Measurements from ENCODE around the gene AUTS2. TPM values are rescaled to one million over a fixed set of nuclear protein-coding genes. Genes with fewer than 3 reads are reported as not detected.

The AUTS2 gene
- total and polyA plus RNA-seq, 11 donors: 3.4 to 14.0 (median 7.3) TPM

DNA sequence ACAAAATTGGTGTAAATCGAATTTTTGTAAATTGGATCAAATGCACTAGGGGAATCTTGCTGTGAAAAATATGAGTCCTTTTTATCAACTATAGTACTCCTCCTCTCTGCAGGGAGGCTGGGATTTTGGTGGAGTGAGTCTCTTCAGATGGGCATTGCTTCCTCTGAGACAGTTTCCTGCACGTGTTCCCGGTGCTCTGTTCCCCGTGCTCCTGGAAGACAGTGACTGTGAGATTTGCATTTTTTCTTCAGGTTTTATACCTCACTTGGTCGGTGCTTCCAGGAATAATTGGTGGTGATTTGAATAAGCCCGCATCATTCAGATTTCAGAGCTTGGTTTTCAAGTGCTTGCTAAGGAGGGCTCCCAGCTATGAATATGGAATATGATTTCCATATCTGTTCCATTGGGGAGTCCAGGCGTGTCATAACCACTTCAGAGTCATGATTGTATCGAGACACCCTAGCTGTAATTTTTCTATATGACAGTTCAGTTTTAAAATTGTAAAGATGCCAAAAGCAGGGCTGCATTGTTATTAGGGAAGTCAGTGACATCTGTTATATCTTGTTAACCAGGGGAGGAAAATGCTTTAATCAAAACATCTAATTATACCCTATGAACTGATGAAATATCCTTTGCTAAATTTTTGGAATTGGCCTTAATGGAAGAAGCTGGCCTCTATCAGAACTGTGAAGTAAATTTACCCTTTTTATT, 12.3 kb downstream of the AUTS2 start:
- H3K27ac ChIP-seq: no peak overlapping the region
- no peak for ATAC-seq

DNA sequence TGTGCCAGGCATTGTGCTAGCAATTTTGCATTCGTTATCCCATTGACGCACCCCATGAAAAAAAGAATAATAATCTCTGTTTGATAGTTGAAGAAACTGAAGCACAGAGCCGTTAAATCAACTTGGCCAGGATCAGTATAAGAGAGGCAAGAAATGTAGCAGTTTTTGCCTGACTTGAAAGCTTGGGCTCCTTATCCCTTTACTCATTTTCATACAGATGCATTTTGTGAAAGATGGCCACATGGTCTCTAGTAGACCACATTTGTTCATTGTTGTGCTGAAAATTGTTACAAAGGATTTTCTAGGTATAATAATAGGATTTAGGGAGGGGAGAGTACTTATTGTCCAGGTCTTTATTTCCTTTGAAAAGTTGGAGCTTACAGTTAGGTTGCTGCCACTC, 14.7 kb downstream of the AUTS2 start:
- intact Hi-C loops (cut with DNase I): no loop called here
- H3K27ac ChIP-seq: no peak overlapping the region
- no peaks in the 10 kb centered on the region for H3K9me3 ChIP-seq
- no peaks in the 10 kb centered on the region for H3K27me3 ChIP-seq
- TF ChIP-seq, protein P1, sequence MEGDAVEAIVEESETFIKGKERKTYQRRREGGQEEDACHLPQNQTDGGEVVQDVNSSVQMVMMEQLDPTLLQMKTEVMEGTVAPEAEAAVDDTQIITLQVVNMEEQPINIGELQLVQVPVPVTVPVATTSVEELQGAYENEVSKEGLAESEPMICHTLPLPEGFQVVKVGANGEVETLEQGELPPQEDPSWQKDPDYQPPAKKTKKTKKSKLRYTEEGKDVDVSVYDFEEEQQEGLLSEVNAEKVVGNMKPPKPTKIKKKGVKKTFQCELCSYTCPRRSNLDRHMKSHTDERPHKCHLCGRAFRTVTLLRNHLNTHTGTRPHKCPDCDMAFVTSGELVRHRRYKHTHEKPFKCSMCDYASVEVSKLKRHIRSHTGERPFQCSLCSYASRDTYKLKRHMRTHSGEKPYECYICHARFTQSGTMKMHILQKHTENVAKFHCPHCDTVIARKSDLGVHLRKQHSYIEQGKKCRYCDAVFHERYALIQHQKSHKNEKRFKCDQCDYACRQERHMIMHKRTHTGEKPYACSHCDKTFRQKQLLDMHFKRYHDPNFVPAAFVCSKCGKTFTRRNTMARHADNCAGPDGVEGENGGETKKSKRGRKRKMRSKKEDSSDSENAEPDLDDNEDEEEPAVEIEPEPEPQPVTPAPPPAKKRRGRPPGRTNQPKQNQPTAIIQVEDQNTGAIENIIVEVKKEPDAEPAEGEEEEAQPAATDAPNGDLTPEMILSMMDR (IDR thresholded peaks at IDR 0.05): no peak
- TF ChIP-seq POLR2A (IDR thresholded peaks at IDR 0.05): no peak
- ATAC-seq (no peak), DNase-seq (no peak)
- 86 to 92% (median 90%) methylated on average over 3 of the region's 3 CpGs for WGBS, 4 donors
- H3K4me1 ChIP-seq: peaks cover 0 to 15% (median 2%) of the 10 kb centered on the region in 12 donors
- H3K36me3 ChIP-seq: no peaks in the 10 kb centered on the region
- H3K4me3 ChIP-seq: no peak overlapping the region

More for the DNA sequence above, 12.3 kb downstream of the AUTS2 start:
- no peak for DNase-seq
- WGBS, 4 donors: 54 to 73% (median 61%) methylated on average over 8 of the region's 8 CpGs
- Histone ChIP-seq H3K27me3 (no peaks in the 10 kb centered on the region), H3K4me1 (peaks cover 0 to 15% (median 2%) of the 10 kb centered on the region in 12 donors), H3K9me3 (no peaks in the 10 kb centered on the region), H3K4me3 (no peak overlapping the region), H3K36me3 (no peaks in the 10 kb centered on the region)
- intact Hi-C loops (cut with DNase I): no loop called here
- TF ChIP-seq POLR2A (IDR thresholded peaks at IDR 0.05): no peak
- TF ChIP-seq, protein P1 (IDR thresholded peaks at IDR 0.05): no peak

DNA sequence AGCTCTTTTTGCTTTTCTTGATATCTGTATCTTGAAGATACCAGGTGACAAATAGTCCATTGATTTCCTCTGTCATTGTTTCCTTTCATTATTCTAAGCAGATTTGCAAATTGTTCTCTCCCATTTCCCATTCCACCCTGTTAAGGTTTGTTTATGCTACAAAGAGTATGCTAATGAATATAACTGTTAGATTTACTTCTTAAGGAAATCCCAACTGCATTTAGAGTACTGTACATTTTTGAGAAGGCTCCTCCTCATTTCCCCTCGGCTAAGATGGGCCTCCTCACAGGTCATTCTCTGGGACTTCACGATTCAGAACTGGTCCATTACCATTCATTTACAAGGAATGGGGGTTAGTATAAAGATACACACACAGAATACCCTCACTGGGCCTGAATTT, 15.6 kb downstream of the AUTS2 start:
- no peak overlapping the region for H3K4me3 ChIP-seq
- intact Hi-C loops (cut with DNase I): no loop called here
- H3K36me3 ChIP-seq: no peaks in the 10 kb centered on the region
- H3K27ac ChIP-seq: no peak overlapping the region
- ATAC-seq: no peak
- H3K27me3 ChIP-seq: no peaks in the 10 kb centered on the region
- DNase-seq: no peak
- H3K4me1 ChIP-seq: peaks cover 0 to 15% (median 2%) of the 10 kb centered on the region in 12 donors
- no peak for TF ChIP-seq POLR2A (IDR thresholded peaks at IDR 0.05)
- TF ChIP-seq, protein P1 (IDR thresholded peaks at IDR 0.05): no peak
- no peaks in the 10 kb centered on the region for H3K9me3 ChIP-seq
- WGBS, 4 donors: 61 to 77% (median 63%) methylated on average over 2 of the region's 2 CpGs

DNA sequence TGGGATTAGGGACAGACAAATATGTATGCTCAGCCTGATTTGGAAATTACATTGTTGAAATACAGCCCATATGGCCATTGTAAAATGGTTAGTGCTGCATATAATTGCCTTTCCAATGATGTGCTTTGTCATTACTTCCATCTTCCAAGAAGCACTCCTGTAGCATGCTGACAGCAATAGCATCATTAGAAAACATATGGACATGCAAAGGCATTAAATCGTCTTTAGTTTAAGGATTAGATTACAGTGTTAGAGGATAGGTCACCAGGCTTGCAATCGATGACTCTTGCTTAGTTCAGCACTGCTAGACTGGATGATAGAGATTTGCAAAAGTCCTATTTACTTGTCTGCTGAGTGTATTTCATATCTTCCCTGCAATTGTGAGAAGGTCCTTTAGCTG, 17.4 kb downstream of the AUTS2 start:
- Histone ChIP-seq H3K27me3 (no peaks in the 10 kb centered on the region), H3K9me3 (no peaks in the 10 kb centered on the region), H3K4me3 (no peak overlapping the region), H3K27ac (no peak overlapping the region), H3K4me1 (peaks cover 0 to 11% (median 2%) of the 10 kb centered on the region in 12 donors), H3K36me3 (no peaks in the 10 kb centered on the region)
- intact Hi-C loops (cut with DNase I): no loop called here
- ATAC-seq: no peak
- TF ChIP-seq, protein P1 (IDR thresholded peaks at IDR 0.05): no peak
- no peak for TF ChIP-seq POLR2A (IDR thresholded peaks at IDR 0.05)
- no peak for DNase-seq
- WGBS, 4 donors: 92 to 98% (median 96%) methylated on average over 2 of the region's 2 CpGs
